Endometrium (tissue), 2 donors: ENCODE data around the gene ENTR1.
"Not testable (repeated sequence)": the region's sequence is repeated elsewhere in the genome, so short reads cannot be mapped to it uniquely, and the experiment has no call there.

ENCODE experiments used
- FAIRE-seq: peaks from 2 replicates; lab custom pipeline; 2012; peaks lifted over from hg19 to GRCh38; lab: Jason Lieb, UNC
- donor health status: control.
- donor health status: control.

Gene ENTR1

DNA sequence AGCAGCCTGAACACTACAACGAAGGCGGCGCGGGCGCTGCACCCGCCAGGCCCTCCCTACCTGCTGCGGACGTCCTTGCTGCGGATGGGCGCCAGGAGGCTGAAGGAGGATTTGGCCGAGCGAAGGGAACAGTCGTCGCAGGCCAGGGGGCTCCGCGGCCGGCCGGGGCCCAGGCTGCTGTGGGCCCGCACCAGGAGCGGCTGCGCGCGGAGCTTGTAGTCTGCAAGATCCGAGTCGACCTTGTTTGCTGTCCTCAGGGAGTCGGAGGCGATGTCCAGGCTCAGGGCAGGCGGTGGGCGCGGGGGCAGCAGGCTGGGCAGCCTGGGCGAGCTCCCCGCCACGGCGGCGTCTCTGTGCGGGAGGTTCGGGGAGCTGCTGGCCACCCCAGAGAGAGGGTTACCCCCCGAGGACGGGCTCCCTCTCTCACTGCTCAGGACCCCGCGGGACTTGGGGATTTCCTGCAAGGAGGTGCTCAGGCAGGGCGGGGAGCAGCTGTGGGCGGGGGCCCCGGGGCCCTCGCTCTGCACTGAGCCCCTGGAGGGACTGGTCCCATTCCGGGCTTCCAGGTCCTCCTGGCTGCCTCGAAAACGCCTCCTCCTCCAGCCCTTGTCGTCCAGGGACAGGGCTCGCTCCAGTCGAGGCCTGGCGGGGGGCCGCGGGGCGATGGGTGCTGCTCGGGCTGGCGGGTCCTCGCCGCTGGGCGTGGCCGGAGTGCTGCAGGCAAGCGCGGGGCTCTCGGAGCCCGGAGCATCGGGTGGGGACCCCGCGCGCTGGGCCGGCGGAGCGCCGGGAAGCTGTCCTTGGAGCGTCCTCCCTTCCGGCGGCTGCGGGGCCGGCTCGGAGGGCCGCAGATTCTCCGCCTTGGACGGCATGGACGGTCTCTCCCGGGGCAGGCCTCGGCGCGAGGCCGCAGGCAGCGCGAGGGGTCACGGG lies 28.4 kb upstream of the ENTR1 start:
- FAIRE-seq = no peak

DNA sequence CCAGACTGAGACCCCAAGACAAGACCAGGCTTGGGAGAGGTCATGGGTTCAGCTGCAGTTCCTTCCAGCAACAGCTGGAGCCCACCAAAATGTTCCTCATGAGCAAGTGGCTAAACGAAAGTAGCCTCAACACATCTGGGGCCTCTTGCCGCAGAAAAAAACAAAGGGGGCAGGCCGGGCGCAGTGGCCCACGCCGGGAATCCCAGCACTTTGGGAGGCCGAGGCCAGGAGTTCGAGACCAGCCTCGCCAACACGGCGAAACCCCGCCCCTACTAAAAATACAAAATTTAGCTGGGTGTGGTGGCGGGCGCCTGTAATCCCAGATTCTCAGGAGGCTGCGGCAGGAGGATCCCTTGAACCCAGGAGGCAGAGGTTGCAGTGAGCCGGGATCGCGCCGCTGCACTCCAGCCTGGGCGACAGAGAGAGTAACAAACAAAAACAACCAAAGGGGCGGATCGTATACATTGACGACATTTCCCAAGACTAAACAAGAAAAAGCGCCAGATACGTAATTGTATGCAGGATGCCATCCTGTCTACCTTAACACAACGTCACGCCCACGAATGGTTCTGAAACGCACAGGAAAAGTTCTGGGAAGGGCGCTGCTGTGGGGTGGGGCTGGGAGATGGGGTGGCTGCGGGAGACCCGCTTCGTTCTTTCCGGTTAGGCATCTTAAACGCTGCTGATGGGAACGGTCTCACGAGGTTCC lies 27.6 kb upstream of the ENTR1 start:
- no peak for FAIRE-seq

DNA sequence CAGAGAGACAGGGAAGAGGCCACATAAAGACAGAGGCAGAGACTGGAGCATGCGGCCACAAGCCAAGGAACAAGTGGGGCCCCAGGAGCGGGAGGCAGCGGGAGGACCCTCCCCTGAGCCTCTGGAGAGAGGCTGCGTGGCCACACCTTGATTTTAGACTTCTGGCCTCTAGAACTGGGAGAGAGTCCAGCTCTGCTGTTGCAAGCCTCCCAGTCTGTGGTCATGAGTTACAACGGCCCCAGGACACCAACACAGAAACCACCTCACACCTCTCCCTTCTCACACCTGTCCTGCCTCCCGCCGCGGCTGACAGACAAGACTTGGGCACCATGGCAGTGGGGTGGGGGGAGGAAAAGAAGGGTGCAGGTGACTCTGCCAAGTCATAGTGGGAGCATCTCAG lies 27.0 kb upstream of the ENTR1 start:
- no peak for FAIRE-seq

DNA sequence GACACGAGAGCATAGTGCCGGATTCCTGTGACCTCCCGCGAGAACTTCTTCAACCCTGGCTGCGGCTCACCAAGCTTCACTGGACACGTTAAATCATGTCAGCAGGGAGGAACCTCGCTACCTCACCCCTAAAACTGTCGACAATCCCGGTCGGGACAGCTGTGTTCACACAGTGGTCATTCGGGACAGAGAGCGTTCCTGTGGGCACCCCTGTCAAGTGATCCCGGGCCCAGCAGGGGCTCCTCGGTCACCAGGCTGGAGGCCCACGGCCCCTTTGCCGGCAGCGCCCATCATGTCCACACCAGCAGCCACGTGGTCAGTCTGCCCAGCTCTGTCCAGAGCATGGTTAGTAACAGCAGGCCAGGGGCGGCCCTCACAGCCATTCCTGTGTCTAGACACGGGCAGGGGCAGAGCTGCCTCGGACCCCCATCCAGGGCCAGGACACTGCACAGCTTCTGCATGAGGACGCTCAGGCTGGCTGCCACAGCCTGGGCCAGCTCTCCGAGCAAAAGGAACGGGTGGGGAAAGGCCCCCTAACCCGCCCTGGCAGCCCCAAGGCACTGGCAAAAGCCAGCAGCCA lies 25.7 kb upstream of the ENTR1 start:
- FAIRE-seq = no peak

DNA sequence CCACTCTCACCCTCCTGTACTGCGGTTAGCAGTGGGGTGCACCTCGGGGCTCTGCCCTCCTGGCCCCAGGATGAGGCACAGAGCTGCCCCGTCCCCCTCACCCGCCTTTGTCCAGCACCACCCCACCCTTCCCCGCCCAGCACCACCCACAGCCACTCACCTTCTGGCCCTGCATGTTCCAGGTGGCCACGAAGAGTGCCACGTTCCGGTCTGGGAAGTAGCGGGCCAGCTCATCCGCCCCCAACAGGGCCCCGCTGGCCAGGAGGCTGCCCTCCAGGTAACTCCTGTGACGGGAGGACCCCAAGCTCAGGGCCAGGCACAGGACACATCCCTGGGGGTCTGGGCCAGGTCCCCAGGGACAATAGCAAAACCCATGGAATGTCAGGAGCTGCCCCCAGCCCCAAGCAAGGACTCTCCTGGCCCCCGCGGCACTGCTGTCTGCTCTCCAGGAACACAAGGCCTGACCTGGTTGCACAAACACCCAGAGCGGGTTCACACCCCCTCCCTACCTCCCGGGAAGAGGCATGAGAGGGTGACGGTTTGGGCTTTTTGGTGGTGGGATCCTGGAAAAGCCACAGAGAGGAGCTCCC lies 24.3 kb upstream of the ENTR1 start:
- FAIRE-seq = no peak

DNA sequence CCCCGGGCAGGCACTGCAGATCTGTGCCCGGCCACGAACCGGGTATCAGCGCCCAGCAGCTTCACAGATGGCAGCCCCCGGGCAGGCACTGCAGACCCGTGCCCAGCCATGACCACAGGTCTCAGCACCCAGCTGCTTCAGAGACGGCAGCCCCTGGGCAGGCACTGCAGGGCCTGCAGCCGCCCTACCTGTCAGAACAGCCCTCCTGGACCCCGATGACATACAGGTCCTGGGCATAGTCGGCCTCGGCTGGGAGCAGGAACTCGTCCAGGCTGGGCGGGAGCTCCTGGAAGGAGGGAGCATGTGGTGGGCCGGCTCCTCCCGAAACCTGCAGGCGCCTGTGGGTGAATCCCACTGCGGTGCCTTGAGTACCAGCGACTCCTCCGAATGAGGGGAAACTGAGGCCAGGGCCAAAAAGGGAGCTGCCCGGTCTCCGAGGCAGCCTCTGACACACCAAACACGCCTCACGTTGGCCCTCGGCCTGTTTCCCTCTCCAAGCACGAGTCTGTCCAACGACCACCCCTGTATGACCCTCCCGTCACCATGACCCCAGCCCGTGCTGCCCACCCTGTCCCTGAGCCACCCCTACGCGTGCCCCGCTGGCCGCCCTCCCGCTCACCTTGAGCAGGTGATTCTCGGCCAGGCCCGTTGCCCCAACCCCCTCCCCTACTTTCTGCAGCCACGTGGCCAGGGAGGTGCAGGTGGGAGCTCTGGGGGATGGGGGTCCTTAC lies 23.6 kb upstream of the ENTR1 start:
- no peak for FAIRE-seq

DNA sequence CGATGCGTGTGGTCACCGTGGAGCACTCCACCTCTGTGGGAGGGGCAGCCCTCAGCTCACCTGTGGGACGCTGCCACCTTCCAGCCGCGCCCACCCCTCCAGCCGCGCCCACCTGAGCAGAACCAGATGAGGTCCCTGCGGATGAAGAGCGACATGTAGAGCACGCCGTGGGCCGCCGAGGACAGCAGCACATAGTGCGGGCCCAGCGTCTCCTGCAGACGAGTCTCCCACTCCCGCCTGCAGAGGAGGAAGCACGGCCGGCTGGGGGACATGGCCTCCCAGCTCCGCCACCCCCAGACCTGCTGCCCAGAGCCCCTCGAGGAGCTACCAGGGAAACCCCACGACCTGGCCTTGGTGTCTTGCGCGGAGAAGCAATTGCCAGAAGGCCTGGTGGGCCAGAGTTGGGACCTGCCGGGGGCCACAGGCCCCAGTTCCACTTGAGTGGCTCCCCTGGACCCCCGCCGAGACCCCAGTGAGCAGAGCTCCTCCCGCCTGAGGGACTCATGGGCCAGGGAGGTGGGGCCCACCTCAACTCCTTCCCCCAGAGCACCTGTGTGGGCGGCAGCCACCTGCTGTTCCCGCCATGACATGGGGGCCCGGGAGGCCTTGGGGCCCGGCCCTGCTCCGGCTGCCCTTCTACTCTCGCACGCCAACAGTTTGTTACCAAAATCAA lies 22.8 kb upstream of the ENTR1 start:
- no peak for FAIRE-seq

DNA sequence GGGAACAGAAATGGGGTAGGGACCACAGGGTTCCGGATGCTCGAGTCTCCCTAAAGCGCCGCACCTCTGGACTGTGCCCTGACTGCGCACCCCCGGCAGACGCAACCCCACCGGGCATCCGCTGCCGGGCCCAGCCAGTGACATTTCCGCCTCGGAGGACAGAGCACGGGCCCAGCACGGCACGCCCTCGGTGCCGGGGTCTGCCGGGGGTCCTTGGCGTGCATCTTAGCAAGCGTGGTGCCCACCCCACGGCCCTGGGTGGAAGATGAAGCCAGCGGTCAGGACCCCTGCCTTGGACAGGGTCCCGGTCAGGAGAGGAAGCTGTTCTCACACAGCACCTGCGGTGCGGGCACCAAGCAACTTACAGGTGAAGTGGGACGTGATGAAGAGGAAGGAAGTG lies 22.2 kb upstream of the ENTR1 start:
- FAIRE-seq = no peak

DNA sequence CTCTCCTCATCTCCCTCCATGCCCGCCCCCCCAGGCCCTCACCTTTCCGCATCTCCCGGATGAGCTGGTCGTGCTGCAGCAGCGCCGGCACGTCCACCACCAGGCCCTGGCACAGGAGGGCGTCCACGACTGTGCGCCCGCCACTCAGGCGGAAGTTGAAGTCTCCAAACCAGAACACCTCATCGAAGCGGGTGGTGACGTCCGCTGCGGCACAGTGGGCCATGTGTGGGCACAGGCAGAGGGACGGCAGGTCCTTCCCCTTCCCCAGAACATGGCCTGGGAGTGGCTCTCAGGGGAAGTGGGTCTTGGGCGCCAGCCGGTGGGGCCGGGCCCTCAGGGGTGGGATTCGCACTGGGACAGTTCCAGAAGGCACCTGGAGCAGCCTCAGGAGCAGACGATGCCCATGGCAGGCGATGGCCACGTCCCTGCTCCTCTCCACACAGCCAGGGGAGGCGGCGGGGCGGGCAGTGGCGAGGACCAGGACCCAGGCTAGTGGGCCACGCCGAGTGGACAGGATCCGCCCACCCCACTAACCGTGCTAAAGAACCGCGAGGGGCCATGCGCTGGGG lies 21.5 kb upstream of the ENTR1 start:
- FAIRE-seq = no peak

DNA sequence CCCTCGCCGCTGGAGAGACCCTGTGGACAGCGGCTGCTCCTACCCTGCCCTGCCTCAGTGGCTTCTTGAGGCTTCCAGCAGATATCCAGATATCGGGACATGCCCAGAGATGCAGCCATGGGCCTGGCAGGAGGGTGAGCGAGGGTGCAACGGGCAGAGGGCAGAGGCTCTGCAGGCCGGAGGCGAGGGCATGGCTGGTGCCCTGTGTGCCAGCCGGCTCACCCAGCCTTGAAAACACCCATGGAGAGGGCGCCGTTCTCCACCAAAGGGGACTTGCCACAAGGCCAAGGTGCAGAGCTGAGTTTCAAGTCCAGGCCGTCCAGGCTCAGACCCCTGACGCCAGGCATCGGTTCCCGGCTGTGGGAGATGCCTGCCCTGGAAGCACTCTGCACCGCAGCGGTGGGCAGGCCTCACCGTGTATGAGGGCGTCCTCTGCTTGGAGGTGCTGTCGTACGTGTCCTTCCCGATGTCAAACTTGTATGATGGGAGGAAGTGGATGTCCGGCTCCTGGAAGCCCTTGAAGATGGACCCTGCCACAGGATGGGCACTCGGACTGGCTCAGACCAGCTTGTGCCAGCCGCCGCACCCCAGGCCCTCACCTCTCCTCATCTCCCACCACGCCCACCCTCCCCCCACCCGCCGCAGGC lies 20.3 kb upstream of the ENTR1 start:
- FAIRE-seq = no peak

DNA sequence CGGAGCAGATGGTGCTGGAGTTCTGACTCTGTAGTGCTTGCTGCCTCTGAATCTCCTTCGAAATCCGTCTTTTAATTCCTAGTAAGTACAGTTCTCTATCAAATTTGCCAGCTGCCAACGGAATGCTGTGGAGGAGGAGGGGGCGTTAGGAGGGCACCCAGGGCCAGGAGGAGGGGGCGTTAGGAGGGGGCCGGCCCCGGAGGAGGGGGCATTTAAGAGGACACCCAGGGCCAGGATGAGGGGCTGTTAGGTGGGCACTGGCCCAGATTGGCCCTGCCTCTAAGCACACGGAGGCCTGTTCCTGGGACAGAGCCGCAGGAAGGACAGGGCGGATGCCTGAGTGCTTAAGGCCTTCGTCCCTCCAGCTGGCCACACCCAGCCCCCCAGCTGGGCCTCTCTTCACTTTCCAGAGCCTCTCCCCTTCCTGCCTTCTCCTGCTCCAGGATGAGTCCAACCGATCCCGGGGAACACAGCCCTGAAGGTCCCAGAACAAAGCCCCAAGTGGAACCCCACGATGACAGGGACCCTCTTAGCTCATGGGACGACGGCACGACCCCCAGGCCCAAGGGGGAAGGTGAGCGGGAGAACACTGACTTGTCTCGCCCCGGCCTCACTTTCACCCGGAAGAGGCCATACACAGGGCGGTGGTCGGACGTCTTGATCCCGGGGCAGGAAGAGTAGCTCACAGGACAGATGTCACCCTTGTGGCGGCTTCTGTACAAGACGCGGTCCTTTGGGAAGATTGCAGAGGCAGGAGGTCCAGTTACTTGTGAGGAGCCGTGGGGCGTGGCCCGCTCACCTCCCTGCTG lies 19.5 kb upstream of the ENTR1 start:
- FAIRE-seq = no peak

DNA sequence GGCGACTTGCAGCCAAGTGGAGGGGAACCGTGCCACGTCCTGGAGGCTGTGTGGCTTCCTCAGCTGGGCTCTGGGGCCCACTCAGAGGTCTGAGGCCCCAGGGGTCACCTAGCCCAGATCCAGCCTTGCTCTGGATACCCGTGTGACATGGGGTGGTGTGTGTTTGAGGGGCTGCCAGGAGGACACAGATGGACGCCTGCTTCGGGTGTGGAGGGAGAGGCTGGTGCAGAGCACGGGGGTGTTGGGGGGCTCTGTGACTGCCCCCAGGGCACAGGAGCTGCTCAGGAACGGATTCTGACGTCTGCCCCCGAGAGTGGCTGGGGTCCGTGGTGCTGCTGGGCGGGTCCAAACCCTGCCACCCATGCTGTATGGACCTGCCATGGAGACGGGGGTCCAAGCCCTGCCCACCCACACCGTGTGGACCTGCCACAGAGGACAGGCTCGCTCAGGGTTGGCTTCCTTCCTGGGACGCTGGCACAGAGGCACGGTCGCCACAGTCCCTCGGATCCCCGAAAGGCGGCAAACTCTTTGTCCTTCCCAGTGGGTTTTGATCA lies 18.7 kb upstream of the ENTR1 start:
- no peak for FAIRE-seq

DNA sequence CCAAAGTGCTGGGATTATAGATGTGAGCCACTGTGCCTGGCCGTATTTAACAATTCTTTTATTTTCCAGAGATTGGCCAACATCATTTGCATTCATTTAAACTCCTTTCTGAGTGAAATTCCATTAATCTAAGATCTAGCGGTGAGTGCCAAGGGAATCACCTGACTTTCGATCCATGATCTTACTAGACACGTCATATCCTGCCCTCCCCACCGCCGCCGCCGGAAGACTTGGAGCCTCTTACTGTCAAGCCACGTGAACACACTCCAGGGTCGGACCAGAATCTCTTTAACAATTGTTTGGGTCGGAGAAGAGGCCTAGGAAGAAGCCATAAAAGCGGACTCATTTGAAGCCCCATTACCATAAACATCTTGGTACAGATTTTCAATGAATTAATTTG lies 16.4 kb upstream of the ENTR1 start:
- no peak for FAIRE-seq

DNA sequence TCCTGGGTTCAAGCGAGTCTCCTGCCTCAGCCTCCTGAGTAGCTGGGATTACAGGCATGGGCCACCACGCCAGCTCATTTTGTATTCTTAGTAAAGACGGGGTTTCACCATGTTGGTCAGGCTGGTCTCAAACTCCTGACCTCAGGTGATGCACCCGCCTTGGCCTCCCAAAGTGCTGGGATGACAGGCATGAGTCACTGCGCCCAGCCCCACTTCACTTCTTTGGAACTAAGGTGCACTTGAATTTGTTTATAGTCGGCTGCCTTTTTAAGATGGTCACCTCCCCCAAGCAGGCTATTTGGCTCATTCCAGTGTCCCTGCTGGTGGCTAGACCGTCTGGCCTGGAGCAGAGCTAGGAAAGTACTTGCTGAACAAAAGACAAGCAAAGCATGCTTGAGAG lies 15.0 kb upstream of the ENTR1 start:
- FAIRE-seq = not testable (repeated sequence)

DNA sequence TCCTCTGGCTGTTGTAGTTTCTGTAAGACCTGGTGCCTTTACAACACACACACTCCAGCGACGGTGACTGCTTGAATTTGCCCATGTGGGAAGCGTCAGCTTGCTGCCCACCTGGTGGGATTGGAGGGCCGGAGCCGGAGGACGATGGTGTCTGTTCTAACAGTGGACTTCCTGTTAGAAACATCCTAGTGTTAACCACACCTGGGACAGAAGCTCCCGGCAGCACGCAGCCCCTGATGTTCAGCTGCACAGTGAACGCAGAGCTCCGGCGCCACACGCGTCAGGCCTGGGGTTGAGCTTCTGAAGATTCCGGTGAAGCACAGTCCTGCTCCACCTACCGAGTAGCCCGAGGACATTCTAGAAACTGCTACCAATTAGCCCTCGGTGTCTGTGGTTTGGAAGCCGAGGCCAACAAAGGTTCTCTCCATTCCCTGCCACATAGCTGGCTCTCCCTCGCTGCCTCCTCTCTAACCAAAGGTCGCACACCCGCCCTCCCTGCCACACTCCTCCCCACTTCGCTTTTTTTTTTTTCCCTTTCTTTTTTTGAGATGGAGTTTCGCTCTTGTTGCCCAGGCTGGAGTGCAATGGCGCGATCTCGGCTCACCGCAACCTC lies 14.4 kb upstream of the ENTR1 start:
- FAIRE-seq = no peak

DNA sequence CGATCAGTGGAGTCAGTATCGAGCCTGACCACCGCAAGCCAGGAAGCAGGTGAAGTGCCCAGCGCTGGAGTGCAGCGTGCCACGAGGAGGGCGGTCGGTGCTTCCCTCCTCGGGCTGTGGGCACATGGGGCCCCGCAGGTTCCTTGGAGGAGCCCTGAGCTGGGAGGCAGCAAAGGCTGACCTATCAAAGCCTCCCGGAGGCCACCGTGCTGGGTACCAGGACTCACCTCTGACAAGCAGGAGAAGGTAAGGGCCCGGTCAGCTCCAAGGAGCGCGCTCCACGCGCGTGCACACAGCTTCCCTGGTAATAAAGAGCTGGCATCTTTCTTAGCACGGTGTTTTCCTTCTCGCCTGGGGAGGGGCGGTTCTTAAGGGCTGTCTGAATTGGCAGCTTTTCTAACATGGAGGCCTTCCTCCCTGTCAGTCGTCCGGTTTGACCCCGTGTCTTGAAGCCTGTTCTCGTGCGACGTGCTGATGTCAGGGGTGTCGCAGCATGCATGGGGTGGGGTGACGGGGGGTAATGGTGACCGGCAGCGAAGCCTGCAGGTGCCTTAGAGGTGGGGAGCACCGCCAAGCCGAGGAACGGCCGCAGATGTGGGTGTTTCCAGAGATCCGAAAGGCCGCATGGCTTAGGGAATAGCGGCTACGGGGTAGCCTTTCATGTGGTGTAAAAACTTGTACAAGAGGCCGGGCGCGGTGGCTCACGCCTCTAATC lies 13.2 kb upstream of the ENTR1 start:
- no peak for FAIRE-seq

DNA sequence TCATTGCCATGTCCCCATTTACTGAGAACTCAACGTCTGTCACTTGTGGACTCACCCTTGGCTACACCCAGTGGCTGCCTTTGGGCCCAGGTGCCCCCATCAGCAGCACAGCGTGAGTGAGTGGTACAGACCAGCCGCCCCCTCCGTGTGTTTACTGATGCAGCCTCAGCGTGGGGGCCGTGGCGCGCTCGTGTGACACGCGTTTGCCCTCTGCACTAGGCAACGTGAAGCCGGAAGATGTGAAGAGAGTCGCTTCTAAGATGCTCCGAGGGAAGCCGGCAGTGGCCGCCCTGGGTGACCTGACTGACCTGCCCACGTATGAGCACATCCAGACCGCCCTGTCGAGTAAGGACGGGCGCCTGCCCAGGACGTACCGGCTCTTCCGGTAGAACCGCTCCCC lies 12.5 kb upstream of the ENTR1 start:
- no peak for FAIRE-seq

DNA sequence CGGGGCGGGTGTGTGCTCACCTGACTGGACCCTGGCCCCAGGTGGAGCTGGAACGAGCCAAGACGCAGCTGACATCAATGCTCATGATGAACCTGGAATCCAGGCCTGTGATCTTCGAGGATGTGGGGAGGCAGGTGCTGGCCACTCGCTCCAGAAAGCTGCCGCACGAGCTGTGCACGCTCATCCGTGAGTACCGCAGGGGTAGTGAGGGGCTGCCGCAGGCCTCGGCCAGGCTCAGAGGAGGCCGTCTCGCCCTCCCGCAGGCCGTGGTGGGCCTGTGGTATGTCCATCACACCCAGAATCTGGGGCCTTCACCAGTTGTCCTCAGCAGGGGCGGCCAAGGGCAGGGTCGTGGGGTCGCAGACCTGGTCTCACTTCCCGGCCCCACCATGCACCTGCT lies 11.4 kb upstream of the ENTR1 start:
- no peak for FAIRE-seq

DNA sequence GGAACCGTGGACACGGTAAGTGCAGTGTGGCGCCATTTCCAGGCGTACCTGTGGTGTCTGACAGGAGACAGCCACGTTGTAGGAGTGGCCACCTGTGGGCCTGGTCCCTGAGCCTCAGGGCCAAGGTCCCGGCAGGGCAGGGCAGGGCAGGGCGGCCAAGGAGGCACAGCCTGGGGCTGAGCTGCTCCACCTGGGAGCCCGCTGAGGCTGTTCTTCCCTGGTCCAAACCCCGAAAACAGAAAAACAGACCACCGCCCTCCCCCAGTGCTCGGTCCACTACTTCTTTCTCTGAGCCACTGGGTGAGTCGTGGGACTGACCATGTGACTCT lies 8.6 kb upstream of the ENTR1 start:
- FAIRE-seq = no peak
